HepG2 (cell line): ENCODE results near the gene IHH. TPM values are rescaled to one million over a fixed set of nuclear protein-coding genes. Genes with fewer than 3 reads are reported as not detected.
A peak's percentile ranks its signal among the peaks of the same experiment; 100 is the strongest.

Experiments
- EHMT2 ChIP-seq: fragments of 200-600 bp; sonication (generic); IDR thresholded peaks from 2 replicates; pipeline ENCODE4 v1.7.0; 2017; ENCODE audit warnings: antibody characterized with exemption, low read depth, low read length, borderline replicate concordance
- GATAD2A ChIP-seq: IDR thresholded peaks from 2 replicates; pipeline ENCODE4 v1.6.1; 2016
- HCFC1 ChIP-seq: fragments of 150-350 bp; IDR thresholded peaks from 2 replicates; pipeline ENCODE4 v1.6.1; 2014; ENCODE audit warnings: low read depth, low read length
- MEF2D ChIP-seq: sonication (generic); formaldehyde crosslinking; IDR thresholded peaks from 2 replicates; pipeline ENCODE4 v1.5.1; 2020; ENCODE audit warnings: mild to moderate bottlenecking, missing genetic modification reagents
- MXI1 ChIP-seq: IDR thresholded peaks from 3 replicates; pipeline ENCODE4 v1.6.1; 2012; ENCODE audit warnings: low read depth, low read length, inconsistent platforms, borderline replicate concordance
- PHF20 ChIP-seq: sonication (generic); formaldehyde crosslinking; IDR thresholded peaks from 2 replicates; pipeline ENCODE4 v1.5.0; 2020; ENCODE audit warnings: mild to moderate bottlenecking, missing genetic modification reagents
- SOX13 ChIP-seq, 3 experiments: fragments of 450-650 bp in 1 of 3; sonication (generic) in 1 of 3; formaldehyde crosslinking in 1 of 3; IDR thresholded peaks in 2 of 3; conservative IDR thresholded peaks in 1 of 3; 2 replicates each; pipeline versions ENCODE4 v1.5.0 to v1.6.1; 2016 to 2020; ENCODE audit warnings: antibody characterized with exemption in 1 of 3, mild to moderate bottlenecking in 1 of 3, missing compliant biosample characterization in 1 of 3, missing genetic modification reagents in 1 of 3, moderate library complexity in 1 of 3
- ZFP1 ChIP-seq: IDR thresholded peaks from 2 replicates; pipeline ENCODE4 v1.6.1; 2016
- ZNF343 ChIP-seq: sonication (generic); formaldehyde crosslinking; IDR thresholded peaks from 2 replicates; pipeline ENCODE4 v1.4.0; 2020; ENCODE audit warnings: mild to moderate bottlenecking, missing genetic modification reagents
- ZNF501 ChIP-seq: sonication (generic); formaldehyde crosslinking; IDR thresholded peaks from 2 replicates; pipeline ENCODE4 v1.5.1; 2020; ENCODE audit warnings: mild to moderate bottlenecking, moderate library complexity, missing genetic modification reagents
- polyA plus RNA-seq, 8 experiments: library from polyadenylated mRNA; depleted of rRNA in 3 of 8; stranded (reverse) in 7 of 8; unstranded in 1 of 8; fragments of >200 nt; fragmentation: Illumina TruSeq in 4 of 8; extraction: Trizol in 4 of 8; gene quantifications; 2 replicates each; pipeline versions ENCODE4 v1.2.1 to v1.2.3, GENCODE V29; 2011 to 2016; ENCODE audit warnings: low read depth in 4 of 8, missing spikeins in 1 of 8, mixed read lengths in 1 of 8; ENCODE audit not compliant: insufficient read depth in 1 of 8
- total RNA-seq, 5 experiments: library from RNA; depleted of rRNA; stranded (reverse); fragments of >200 nt; fragmentation: Illumina TruSeq; extraction: Trizol; gene quantifications; 2 replicates each; pipeline ENCODE4 v1.2.3, GENCODE V29; 2016; ENCODE audit warnings: low read depth in 1 of 5
- TF ChIP-seq, protein P1 (sequence below): sonication (generic); formaldehyde crosslinking; IDR thresholded peaks from 2 replicates; pipeline ENCODE4 v1.4.0; 2020; ENCODE audit warnings: missing genetic modification reagents, borderline replicate concordance
- TF ChIP-seq, protein P2 (sequence below): sonication (generic); formaldehyde crosslinking; IDR thresholded peaks from 2 replicates; pipeline ENCODE4 v1.8.0; 2022; ENCODE audit warnings: missing genetic modification reagents, mild to moderate bottlenecking, inconsistent platforms, borderline replicate concordance
- TF ChIP-seq, protein P3 (sequence below): sonication (generic); formaldehyde crosslinking; IDR thresholded peaks from 2 replicates; pipeline ENCODE4 v1.4.0; 2020; ENCODE audit warnings: missing genetic modification reagents

The IHH gene
- total and polyA plus RNA-seq, 2 of the 13 experiments (the other 11 are each of a cell fraction or from before 2014, with no cell fraction given), result 0.42 TPM; not detected in 1

DNA sequence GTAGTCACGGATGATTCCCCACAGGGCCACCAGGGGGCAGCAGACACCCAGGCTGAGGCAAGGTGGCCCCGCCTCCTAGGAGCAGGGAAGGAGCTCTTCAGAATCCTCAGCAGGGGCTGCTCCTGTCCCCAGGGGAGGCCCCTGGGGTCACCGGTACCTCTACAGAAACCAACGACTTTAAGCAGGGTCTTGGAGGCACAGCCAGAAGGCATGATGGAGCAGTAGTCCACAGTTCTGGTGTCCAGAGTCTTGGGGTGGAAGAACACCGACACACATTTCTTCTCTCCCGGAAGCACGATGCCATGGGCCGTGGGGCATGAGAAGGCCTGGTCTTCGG, 30.9 kb downstream of the IHH start (continued):
- TF ChIP-seq, protein P1, sequence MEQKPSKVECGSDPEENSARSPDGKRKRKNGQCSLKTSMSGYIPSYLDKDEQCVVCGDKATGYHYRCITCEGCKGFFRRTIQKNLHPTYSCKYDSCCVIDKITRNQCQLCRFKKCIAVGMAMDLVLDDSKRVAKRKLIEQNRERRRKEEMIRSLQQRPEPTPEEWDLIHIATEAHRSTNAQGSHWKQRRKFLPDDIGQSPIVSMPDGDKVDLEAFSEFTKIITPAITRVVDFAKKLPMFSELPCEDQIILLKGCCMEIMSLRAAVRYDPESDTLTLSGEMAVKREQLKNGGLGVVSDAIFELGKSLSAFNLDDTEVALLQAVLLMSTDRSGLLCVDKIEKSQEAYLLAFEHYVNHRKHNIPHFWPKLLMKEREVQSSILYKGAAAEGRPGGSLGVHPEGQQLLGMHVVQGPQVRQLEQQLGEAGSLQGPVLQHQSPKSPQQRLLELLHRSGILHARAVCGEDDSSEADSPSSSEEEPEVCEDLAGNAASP, result peak; percentile 65; the same call in 1 of the 2 replicates
- TF ChIP-seq GATAD2A (CRISPR knock-in tag), result peak; percentile 37; the same call in 1 of the 2 replicates
- TF ChIP-seq ZFP1 (CRISPR knock-in tag), result 0 out of 2 replicates have a peak, but pooled peaks have one; percentile 46
- TF ChIP-seq MEF2D (CRISPR knock-in tag), result no peak
- TF ChIP-seq, protein P2, sequence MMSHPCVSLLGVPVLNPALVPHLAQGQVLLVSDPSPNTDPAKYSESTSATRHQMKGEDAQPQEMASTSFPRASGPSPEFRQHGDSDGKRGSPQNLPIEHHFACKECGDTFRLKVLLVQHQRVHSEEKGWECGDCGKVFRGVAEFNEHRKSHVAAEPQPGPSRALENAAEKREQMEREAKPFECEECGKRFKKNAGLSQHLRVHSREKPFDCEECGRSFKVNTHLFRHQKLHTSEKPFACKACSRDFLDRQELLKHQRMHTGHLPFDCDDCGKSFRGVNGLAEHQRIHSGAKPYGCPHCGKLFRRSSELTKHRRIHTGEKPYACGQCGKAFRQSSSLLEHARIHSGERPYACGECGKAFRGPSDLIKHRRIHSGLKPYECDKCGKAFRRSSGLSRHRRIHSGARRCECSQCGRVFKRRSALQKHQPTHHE (CRISPR knock-in tag), result no peak
- TF ChIP-seq, protein P3, sequence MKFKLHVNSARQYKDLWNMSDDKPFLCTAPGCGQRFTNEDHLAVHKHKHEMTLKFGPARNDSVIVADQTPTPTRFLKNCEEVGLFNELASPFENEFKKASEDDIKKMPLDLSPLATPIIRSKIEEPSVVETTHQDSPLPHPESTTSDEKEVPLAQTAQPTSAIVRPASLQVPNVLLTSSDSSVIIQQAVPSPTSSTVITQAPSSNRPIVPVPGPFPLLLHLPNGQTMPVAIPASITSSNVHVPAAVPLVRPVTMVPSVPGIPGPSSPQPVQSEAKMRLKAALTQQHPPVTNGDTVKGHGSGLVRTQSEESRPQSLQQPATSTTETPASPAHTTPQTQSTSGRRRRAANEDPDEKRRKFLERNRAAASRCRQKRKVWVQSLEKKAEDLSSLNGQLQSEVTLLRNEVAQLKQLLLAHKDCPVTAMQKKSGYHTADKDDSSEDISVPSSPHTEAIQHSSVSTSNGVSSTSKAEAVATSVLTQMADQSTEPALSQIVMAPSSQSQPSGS (CRISPR knock-in tag), result 0 out of 2 replicates have a peak, but pooled peaks have one; percentile 25
- no peak for TF ChIP-seq PHF20 (CRISPR knock-in tag)
- TF ChIP-seq ZNF343, result 0 out of 2 replicates have a peak, but pooled peaks have one; percentile 40
- peak; percentile 45; the same call in 1 of the 3 replicates for TF ChIP-seq MXI1
- TF ChIP-seq ZNF501 (CRISPR knock-in tag), result no peak
- TF ChIP-seq EHMT2, result no peak
- no peak for TF ChIP-seq SOX13 (IDR thresholded peaks at IDR 0.05)
- 0 out of 4 replicates have a peak, but pooled peaks of 1 of the 2 experiments have one; percentile 27 for TF ChIP-seq SOX13 (CRISPR knock-in tag; conservative IDR thresholded peaks at IDR 0.05 in 1 of 2, IDR thresholded peaks at IDR 0.05 in 1 of 2)
- TF ChIP-seq HCFC1, result no peak
